ENCODE data around the gene STOX2. TPM values are rescaled to one million over a fixed set of nuclear protein-coding genes. Genes with fewer than 3 reads are reported as not detected.

The STOX2 gene
- total and polyA plus RNA-seq, 2 experiments from 2014 or later, result 6.3 to 7.9 TPM

GRCh38 chr4:183878251-183878970 is 26.7 kb upstream of the STOX2 start:
- Histone ChIP-seq H3K27me3 (no peaks in the 10 kb centered on the region), H3K27ac (no peak overlapping the region), H3K36me3 (replicated peaks; ENCODE audit: insufficient read depth, low read depth) (no peaks in the 10 kb centered on the region), H3K9me3 (ENCODE audit: low read depth) (no peaks in the 10 kb centered on the region), H3K4me2 (no peak overlapping the region), H2AFZ (no peak overlapping the region), H4K20me1 (ENCODE audit: insufficient read depth, poor library complexity, severe bottlenecking) (no peaks in the 10 kb centered on the region), H3K4me3 (no peak overlapping the region), H3K79me2 (no peaks in the 10 kb centered on the region), H3K9me2 (replicated peaks; ENCODE audit: insufficient read depth) (no peaks in the 10 kb centered on the region), H3K4me1 (ENCODE audit: insufficient read depth) (peaks cover 3% of the 10 kb centered on the region)
- TF ChIP-seq CTCF (IDR thresholded peaks at IDR 0.05; ENCODE audit: poor library complexity), result no peak
- TF ChIP-seq EZH2phosphoT487 (IDR thresholded peaks at IDR 0.05; ENCODE audit: low read depth, severe bottlenecking, unreplicated experiment), result no peak
- no peak for TF ChIP-seq EZH2 (IDR thresholded peaks at IDR 0.05; ENCODE audit: borderline replicate concordance)
- no peak for DNase-seq (ENCODE audit: low spot score)
- WGBS (ENCODE audit: low lambda C conversion rate, missing lambda C conversion rate), result 84% methylated on average over 4 of the region's 4 CpGs

GRCh38 chr4:183885205-183885720 is 19.8 kb upstream of the STOX2 start:
- H3K79me2 ChIP-seq, result no peaks in the 10 kb centered on the region
- 87% methylated on average over 7 of the region's 7 CpGs for WGBS (ENCODE audit: low lambda C conversion rate, missing lambda C conversion rate)
- H4K20me1 ChIP-seq (ENCODE audit: insufficient read depth, poor library complexity, severe bottlenecking), result no peaks in the 10 kb centered on the region
- H3K4me3 ChIP-seq, result no peak overlapping the region
- H3K9me3 ChIP-seq (ENCODE audit: low read depth), result no peaks in the 10 kb centered on the region
- H3K27ac ChIP-seq, result no peak overlapping the region
- H3K9me2 ChIP-seq (replicated peaks; ENCODE audit: insufficient read depth), result no peaks in the 10 kb centered on the region
- TF ChIP-seq CTCF (IDR thresholded peaks at IDR 0.05; ENCODE audit: poor library complexity) (no peak), EZH2 (IDR thresholded peaks at IDR 0.05; ENCODE audit: borderline replicate concordance) (no peak), EZH2phosphoT487 (IDR thresholded peaks at IDR 0.05; ENCODE audit: low read depth, severe bottlenecking, unreplicated experiment) (no peak)
- no peak for DNase-seq (ENCODE audit: low spot score)
- no peak overlapping the region for H3K4me2 ChIP-seq
- H3K27me3 ChIP-seq, result no peaks in the 10 kb centered on the region
- H3K36me3 ChIP-seq (replicated peaks; ENCODE audit: insufficient read depth, low read depth), result no peaks in the 10 kb centered on the region
- H2AFZ ChIP-seq, result no peak overlapping the region
- H3K4me1 ChIP-seq (ENCODE audit: insufficient read depth), result no peaks in the 10 kb centered on the region

DNA sequence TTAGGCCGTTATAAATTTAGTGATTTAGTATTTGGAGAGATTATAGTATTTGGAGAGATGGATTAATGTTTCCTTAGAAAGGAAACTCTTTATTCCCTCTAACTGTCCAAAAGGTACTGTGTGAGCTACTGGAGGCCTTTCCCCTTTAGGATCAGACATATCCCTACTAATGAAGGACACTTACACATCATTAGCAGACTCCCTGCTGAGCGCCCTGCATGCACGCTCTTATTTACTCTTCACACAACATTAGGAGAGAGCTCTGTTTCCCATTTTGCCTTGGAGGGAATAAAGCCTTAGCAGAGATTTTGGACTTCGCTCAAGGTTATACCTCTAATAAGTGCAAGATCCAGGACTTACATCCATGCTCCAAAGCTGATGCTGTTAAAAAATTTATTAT is 17.8 kb upstream of the STOX2 start:
- no peak for DNase-seq (ENCODE audit: low spot score)
- H3K4me3 ChIP-seq, result no peak overlapping the region
- H3K27me3 ChIP-seq, result no peaks in the 10 kb centered on the region
- no peaks in the 10 kb centered on the region for H3K4me1 ChIP-seq (ENCODE audit: insufficient read depth)
- no peak overlapping the region for H3K27ac ChIP-seq
- no peaks in the 10 kb centered on the region for H3K9me2 ChIP-seq (replicated peaks; ENCODE audit: insufficient read depth)
- no peaks in the 10 kb centered on the region for H4K20me1 ChIP-seq (ENCODE audit: insufficient read depth, poor library complexity, severe bottlenecking)
- no peak for TF ChIP-seq EZH2 (IDR thresholded peaks at IDR 0.05; ENCODE audit: borderline replicate concordance)
- TF ChIP-seq EZH2phosphoT487 (IDR thresholded peaks at IDR 0.05; ENCODE audit: low read depth, severe bottlenecking, unreplicated experiment), result no peak
- TF ChIP-seq CTCF (IDR thresholded peaks at IDR 0.05; ENCODE audit: poor library complexity), result no peak
- H3K9me3 ChIP-seq (ENCODE audit: low read depth), result no peaks in the 10 kb centered on the region
- 91% methylated on average over 4 of the region's 4 CpGs for WGBS (ENCODE audit: low lambda C conversion rate, missing lambda C conversion rate)
- H3K79me2 ChIP-seq, result no peaks in the 10 kb centered on the region
- H3K36me3 ChIP-seq (replicated peaks; ENCODE audit: insufficient read depth, low read depth), result no peaks in the 10 kb centered on the region
- H3K4me2 ChIP-seq, result no peak overlapping the region
- no peak overlapping the region for H2AFZ ChIP-seq
